ENCODE measurements around the gene MTHFSD.

MTHFSD gene

DNA sequence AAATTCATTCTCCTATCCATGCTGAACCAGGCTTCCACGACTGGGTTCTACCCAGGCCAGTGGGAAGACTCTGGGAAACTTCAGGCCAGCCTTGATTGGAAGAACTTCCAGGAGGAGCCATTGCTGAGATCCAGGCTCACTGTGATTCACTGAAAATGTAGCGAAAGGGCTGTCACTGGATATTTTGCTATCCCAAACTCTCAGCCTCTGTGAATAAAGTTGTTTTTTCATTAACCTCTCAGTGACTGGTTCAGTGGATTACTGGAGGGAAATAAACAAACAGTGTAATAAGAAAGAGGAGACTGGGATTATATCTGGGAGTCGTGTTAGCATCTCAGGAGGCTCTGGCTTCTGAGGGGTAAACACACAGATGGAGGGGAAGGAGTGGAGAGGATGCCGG, 26.4 kb upstream of the MTHFSD start:
- DNase-seq = no peak

DNA sequence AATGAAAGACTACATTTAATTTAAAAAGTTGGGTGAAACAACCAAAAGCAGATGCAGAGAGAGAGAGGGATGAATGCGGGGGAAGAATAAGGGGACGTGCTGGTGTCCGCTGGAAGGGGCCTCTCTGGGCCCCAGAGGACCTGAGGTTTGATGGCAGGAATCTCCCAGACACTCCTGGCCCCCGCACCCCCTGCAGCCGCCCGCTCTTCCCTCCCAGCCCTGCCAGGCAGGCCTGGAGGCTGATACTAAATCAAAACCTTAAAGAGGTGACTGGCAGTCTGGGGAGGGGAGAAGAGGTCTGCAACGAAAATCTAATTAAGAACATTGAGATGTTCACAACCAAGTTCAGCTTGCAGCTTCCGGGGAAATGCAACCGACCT, 25.7 kb upstream of the MTHFSD start:
- DNase-seq = no peak

GRCh38 chr16:86580063-86580790, 25.2 kb upstream of the MTHFSD start:
- DNase-seq = no peak

GRCh38 chr16:86579268-86580062, 24.4 kb upstream of the MTHFSD start:
- peak; percentile 52 for DNase-seq

DNA sequence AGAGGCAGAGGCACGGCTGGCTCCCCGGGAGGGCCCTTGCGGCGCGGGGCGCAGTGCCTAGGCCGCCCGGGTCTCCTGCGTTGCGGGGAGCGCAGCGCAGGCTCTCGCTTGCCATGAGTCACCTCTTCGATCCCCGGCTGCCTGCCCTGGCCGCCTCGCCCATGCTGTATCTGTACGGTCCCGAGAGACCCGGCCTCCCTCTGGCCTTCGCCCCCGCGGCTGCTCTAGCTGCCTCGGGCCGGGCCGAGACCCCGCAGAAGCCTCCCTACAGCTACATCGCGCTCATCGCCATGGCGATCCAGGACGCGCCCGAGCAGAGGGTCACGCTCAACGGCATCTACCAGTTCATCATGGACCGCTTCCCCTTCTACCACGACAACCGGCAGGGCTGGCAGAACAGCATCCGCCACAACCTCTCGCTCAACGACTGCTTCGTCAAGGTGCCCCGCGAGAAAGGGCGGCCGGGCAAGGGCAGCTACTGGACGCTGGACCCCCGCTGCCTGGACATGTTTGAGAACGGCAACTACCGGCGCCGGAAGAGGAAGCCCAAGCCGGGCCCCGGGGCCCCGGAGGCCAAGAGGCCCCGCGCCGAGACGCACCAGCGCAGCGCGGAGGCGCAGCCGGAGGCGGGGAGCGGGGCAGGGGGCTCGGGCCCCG, 23.7 kb upstream of the MTHFSD start:
- DNase-seq = peak; percentile 80

DNA sequence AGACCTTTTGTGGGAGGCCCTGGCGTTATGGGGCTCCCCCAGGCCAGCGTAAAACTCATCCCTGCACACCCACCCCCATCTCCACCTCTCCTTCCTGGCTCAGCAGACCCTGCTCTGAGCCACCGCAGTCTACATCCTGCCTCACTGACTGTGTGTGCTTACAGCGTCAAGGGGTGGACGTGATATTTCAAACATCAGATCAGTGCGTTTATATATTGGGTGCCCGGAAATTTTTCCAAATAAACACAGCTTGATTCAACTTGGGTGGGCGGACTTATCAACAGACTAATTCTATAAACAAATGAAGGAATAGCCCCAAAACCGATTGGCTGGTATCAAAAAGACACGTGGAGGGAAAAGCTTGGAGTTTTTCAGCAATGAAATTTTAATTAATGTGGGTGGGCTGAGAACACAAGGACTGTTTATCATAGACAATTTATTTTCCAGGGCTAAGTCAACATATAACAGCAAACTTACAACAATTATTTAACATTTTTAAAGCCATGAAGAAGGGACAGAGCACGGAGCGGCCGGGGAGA, 23.1 kb upstream of the MTHFSD start, which contains the start of gene FOXL1:
TSS of gene FOXL1 (plus strand) at position 489 of the 539 bp plus-strand sequence. CDS start 175 bp downstream, outside the sequence.
- no peak for DNase-seq

DNA sequence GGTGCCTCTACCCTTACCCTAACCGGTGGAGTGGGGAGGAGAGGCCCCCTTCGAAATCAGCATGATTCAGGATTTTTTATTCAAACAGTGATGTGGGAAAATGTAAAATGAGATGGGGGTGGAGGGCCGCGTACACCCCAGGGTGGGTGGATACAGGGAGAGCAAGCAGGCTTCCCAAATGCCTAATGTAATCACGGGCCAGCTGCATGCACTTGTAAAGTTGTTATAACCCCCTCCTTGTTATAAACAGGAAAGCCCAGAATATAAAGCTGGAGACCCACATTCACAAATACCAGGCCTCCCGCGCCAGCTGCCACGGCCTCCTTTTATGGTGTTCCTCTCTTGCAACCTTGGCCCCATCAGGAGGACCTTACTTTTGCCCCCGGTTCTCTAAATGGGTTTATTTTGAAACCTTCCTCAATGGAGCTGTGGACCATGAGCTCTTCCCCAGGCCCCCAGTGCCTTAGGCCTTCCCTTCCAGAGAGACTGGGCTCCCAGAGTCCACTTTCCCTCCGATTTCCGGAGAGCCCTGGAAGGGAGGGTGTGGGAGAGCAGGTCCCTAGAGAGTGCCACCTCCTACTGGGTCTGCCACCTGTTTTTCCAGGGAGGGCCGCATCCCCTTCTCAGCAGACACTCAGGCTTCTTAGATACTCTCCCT, 22.4 kb upstream of the MTHFSD start:
- DNase-seq = peak; percentile 39

DNA sequence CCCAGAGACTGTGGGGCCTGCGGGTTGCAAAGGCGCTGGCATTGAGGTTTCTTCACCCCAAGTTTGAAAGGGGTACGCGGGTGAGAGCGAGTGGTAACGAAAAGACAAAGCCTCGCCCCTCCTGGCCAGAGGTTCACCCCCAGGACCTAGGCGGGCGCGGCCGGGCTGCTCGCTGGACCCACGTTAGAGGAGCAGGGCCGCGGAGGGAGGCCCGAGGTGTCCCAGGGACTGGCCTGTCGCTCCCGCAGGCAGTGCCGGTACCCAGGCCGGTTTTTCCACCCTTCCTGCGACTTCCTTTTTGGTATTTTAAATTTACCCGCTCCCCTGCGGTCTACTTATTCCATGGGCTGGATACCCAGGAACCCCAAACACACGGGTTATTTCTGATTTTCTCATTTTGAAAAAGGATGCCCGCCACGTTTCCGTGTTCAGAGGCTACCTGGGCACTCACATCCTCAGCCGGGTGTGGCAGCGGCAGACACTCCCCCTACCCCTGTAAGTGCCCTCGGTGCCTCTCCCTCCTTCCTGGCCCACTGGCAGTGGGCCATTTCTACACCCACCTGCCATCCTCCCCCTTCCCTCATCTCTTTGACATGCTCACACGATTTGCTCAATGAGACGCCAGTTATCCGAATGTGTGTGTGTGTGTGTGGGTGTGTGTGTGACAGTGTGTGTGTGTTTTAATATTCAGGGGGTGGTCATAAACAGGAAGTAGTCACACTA, 21.7 kb upstream of the MTHFSD start:
- peak; percentile 67 for DNase-seq

DNA sequence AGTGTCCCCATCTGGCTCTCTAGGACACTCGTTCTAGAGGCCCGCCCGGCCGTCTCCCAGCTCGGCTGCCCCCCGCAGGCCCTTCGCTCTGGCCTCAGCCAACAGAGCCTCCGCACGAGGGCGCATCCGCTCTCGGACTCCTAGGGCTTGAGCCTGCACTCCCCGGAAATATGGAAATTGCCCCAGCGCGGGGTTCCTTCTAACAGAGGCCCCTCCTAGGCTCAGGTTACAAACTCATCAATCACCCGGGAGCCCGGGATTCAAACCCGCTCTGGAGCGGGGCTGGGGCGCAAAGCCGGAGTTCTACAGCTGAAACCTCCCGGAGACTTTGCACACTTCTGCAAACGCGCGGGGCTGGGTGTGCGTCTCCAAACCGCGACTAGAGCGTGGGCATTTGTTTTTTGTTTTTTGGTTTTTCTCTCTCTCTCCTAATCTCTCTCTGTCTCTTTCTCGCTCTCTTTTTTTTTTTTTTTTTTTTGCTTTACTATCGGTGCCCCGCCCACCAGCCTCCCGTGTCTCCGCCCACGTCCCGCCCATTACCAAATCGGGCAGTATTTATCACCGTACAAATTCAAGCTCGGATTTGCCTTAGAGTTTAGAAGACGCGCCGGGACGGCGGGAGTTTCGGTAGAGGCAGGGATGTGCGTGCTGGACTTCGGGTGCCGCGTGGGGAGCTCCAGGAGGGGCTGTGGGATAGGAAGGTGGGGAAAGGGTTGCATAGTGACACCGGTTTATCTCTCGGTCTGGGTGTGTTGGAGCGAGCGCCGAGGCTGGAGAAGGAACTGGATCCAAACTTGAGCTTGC, 20.9 kb upstream of the MTHFSD start:
- DNase-seq = peak; percentile 82

GRCh38 chr16:86575095-86575685, 20.2 kb upstream of the MTHFSD start:
- no peak for DNase-seq

GRCh38 chr16:86574646-86575045, 19.6 kb upstream of the MTHFSD start:
- no peak for DNase-seq

DNA sequence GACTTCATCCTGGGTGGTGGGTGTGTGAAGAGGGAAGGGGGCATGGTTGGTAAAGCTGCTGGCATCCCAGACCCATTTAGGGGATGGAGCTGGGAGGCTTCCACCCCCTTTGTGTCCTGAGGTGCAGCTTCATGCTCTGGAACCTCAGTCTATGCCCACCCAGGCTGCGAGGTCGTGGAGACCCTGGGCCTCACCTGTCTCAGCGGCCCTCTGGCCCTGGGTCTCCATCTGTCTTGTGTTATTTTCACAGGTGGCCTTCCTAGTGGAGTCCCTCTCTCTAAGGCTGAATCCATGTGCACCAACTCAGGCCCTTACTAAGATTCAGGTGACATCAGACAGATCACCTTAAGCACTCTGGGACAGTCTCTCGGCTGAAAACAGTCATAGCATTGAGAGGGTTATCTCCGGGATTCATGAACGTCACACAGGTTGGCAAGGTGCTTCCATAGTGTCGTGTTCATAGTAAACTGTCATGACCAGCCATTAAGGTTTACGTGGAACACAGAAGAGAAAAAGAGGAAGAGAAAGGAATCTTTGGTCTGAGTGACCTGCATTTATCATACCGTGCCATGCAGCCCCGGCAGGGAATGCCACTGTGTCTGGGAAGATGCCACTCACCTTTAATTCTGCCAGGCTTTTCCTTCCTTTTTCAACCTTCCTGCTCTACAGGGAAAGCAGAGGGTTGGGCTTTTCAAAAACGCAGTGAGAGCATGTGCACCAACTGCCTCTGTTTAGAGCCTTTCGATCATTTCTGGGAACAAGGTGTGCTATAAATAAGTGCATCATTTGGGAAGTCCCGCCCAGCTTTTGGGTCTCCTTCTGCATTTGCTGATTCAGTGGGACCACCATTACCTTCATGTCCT, 18.8 kb upstream of the MTHFSD start:
- DNase-seq = no peak

DNA sequence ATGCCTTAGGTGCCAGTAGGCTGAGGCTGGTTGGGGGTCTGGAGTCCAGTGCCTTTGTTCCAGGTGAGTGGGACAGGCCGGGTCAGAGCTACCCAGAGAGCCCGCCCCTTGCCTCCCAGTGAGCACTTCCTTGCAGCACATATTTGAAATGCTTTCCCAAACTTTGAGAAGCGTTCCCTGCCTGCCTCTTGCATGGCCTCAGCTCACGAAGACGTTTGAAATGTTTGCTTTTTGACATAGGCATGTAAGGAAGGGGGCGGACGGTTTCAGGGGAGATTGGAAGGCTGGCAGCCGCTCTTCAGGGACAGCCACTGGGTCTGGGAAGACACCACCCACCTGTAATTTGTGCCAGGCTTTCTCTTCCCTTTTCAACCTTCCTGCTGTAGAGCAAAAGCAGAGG, 18.2 kb upstream of the MTHFSD start:
- no peak for DNase-seq

DNA sequence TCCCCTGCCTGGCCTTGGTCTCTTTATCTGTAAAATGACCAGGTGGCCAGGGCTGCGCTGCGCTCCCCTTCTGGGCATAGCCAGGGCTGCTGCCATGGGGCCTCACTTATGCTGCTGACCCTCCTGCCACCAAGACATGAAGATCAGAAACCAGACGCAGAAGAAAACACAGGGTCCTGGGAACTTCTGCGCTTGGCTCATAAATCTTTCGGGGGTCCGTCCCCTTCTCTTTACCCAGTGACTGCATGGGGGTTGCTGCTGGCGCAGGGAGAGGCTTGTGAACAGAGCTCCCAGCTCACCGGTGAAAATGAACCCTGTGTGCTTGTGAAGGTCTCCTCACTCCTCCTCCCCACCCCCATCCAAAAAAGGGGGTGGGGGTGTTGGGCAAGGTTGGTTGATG, 17.6 kb upstream of the MTHFSD start:
- DNase-seq = no peak

DNA sequence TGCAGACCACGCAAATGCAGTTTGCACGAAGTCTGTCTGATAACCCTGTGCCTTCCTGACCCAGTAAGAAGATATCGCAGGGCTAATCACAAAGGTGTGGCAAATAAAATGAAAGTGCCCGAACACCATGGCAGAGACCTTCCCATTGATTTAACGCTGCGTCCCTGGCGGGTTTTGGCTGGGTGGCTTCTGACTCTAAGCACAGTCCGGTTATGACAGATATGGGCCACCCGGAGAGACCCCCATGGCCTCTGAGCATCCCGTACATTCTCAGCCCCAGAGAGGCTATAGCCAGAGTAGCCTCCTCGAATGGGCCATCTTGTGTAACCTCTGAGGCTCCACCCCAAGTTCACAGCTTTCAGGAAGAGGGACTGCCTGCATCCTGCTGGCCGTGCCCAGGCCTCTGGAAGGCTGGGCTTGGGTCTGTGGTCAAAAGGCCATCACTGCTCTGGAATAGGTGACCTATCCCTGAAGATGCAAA, 17.0 kb upstream of the MTHFSD start:
- no peak for DNase-seq

GRCh38 chr16:86571530-86571915, 16.5 kb upstream of the MTHFSD start:
- DNase-seq = peak; percentile 50

DNA sequence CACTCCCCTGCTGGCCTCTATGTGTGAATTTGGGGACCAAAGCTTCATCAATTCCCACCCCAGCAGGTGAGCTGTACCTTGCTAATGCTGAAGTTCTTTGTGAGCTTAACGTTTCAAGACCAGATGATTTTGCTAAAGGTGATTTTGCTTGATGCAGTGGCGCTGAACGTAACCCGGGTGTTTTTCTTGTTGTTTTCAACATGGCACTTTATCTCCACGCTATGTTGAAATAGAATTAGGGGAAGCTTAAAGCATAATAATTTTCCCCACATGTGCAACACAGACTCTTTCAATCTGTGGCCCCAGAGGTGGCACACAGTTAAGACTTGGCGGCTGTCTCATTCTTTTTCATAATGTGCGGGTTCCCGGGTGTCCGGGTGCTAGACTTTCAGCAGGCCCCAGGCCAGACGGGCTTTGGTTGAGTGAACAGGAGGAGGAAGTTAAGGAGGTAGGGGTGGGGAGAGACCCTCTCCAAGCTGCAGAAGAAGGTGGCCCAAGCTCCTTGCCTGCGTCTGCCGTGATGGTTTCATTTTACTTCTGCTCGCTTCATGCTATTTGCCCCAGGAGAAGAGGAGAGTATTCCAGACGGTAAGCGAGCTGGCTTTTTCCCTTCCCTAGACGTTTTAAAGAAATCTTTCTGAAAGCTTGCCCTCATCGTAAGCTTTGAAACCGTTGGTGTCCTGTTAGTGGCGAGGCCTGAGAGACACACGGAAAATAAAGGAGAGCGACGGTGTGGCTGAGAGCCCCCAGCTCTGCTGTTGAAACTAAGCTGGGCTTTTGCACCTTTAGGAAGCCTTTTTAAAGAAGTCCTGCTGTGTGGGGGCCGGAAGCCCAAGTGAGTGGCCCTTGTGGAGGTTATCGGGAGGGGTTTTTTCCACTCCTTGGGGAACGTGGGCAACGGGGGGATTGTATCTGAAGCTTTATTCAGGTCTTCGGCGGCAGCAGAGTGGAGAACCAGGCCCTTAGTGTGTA, 15.8 kb upstream of the MTHFSD start:
- peak; percentile 61 for DNase-seq

DNA sequence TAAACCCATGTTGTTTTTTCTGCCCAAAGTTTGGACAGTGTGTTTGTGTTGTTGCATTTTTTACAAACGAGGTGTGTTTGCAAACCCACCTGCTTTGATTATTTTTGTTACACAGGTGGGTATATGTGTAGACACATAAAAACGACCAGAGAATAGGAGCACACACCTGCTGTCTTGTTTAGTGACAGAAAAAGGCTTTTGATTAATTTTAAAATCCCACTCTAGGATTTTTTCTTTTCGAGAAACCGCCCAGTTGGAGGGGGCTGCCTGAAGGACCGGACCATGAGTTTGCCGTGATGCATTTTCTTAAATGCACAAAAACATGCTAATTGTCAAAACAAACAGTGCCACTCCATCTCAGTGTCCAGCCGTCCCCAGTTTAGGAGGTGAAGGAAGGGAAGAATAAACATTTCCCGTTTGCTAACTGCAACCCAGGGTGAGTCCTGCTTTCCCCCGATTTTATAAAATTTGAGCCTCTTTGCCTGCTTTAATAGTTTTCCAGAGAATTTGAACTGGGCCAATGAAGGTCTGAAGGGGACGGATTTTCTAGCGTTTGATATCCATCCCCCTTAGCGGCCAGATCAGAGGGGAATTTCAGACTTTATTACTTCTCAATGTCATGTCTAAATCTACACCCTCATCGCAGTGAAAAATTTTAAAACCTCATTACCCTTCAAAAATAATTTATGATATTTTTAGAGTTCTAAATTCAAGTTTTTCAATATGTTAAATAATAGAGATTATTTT, 14.8 kb upstream of the MTHFSD start:
- no peak for DNase-seq

Measured in retina (tissue), 1 donor.